SU-DHL-6 (cell line): ENCODE data around the gene GPR22.

Experiments
- CTCF ChIP-seq: fragments of 200-600 bp; sonication (generic); IDR thresholded peaks from one replicate; pipeline ENCODE4 v1.5.1; 2017; ENCODE audit warnings: antibody characterized with exemption, mild to moderate bottlenecking, low read length, moderate library complexity; ENCODE audit not compliant: insufficient read depth, poor library complexity, severe bottlenecking
- EZH2phosphoT487 ChIP-seq: fragments of 200-600 bp; sonication (generic), shearing (Covaris generic); conservative IDR thresholded peaks from 2 replicates; pipeline ENCODE4 v1.6.1; 2018; ENCODE audit warnings: mild to moderate bottlenecking, antibody characterized with exemption, low read length, moderate library complexity, mixed read lengths

DNA sequence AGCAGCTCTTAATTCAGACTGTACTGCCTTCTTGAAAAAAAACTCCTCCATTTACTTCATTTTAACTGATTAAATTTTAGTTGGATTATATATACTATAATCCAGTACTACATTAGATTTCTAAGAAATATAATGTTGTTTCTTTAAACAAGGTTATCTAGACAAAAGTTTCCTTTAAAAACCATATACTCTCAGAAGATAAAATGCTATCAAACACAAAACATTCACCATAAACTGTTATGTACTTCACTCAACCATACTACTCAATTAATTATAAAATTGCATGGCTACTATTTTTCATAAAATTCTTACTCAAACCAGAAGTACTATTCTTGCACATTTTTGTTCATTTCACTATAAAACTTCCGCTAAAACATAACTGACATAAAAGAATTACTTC lies 12.7 kb downstream of the GPR22 start:
- TF ChIP-seq CTCF (no peak), EZH2phosphoT487 (no peak)
